Measurements from ENCODE around the gene LRRK1.

The LRRK1 gene

DNA sequence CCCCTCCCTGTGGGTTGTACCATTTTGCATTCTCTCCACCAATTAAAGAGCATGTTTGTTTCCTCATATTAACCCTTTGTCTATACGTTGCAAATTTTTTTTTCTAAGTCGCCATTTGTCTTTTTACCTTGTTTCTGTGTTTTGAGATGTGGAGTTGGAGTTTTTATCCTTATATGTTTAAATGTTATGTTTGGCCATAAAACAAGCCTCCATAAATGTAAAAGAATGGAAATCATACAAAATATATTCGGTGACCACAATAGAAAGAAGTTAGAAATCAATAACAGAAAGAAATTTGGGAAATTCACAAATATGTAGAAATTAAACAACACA lies 29.2 kb downstream of the LRRK1 start:
- TF ChIP-seq, protein P1, sequence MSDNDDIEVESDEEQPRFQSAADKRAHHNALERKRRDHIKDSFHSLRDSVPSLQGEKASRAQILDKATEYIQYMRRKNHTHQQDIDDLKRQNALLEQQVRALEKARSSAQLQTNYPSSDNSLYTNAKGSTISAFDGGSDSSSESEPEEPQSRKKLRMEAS (IDR thresholded peaks at IDR 0.05), result no peak
- TF ChIP-seq CREB1 (IDR thresholded peaks at IDR 0.05; ENCODE audit: low read depth) (no peak), TCF12 (IDR thresholded peaks at IDR 0.05; ENCODE audit: low read depth) (no peak), NFIC (IDR thresholded peaks at IDR 0.05) (no peak)

DNA sequence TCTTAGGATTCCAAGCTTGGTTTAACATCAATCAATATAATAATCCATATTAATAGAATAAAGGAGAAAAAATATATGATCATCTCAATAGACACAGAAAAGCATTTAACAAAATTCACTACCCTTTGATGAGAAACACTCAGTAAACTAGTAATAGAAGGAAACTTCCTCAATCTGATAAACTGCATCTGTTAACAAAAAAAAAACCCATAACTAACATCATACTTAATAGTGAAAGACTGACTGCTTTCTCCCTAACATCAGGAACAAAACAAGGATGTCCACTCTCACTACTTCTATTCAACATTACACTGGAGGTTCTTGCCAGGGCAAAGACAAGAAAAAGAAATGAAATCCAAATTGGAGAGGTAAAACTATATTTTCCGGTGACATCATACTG lies 30.5 kb downstream of the LRRK1 start:
- no peak for TF ChIP-seq TAF1 (IDR thresholded peaks at IDR 0.05; ENCODE audit: low read depth)

DNA sequence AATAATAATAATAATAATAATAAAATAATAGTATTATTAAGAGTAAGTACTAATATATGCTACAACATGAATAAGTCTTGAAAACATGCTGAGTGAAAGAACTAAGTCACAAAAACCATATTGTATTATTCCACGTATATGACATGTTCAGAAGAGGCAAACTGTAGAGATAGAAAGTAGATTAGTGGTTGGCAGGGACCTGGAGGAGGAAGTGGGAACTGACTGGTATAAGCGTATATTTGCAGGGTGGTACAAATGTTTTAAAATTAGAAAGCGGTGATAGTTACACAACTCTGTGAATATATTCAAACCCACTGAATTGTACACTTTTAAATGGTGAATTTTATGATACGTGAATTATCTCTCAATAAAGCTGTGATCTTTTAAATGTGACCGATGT lies 32.8 kb downstream of the LRRK1 start:
- TF ChIP-seq, protein P2, sequence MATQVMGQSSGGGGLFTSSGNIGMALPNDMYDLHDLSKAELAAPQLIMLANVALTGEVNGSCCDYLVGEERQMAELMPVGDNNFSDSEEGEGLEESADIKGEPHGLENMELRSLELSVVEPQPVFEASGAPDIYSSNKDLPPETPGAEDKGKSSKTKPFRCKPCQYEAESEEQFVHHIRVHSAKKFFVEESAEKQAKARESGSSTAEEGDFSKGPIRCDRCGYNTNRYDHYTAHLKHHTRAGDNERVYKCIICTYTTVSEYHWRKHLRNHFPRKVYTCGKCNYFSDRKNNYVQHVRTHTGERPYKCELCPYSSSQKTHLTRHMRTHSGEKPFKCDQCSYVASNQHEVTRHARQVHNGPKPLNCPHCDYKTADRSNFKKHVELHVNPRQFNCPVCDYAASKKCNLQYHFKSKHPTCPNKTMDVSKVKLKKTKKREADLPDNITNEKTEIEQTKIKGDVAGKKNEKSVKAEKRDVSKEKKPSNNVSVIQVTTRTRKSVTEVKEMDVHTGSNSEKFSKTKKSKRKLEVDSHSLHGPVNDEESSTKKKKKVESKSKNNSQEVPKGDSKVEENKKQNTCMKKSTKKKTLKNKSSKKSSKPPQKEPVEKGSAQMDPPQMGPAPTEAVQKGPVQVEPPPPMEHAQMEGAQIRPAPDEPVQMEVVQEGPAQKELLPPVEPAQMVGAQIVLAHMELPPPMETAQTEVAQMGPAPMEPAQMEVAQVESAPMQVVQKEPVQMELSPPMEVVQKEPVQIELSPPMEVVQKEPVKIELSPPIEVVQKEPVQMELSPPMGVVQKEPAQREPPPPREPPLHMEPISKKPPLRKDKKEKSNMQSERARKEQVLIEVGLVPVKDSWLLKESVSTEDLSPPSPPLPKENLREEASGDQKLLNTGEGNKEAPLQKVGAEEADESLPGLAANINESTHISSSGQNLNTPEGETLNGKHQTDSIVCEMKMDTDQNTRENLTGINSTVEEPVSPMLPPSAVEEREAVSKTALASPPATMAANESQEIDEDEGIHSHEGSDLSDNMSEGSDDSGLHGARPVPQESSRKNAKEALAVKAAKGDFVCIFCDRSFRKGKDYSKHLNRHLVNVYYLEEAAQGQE (IDR thresholded peaks at IDR 0.05; ENCODE audit: low read depth), result no peak
- TF ChIP-seq CREB1 (IDR thresholded peaks at IDR 0.05; ENCODE audit: low read depth) (no peak), EP300 (IDR thresholded peaks at IDR 0.05; ENCODE audit: borderline replicate concordance) (no peak), FOXM1 (IDR thresholded peaks at IDR 0.05; ENCODE audit: borderline replicate concordance, low read depth) (no peak), TCF12 (IDR thresholded peaks at IDR 0.05; ENCODE audit: low read depth) (no peak), TAF1 (IDR thresholded peaks at IDR 0.05; ENCODE audit: low read depth) (no peak), ZBTB7A (IDR thresholded peaks at IDR 0.05; ENCODE audit: low read depth) (no peak), YY1 (IDR thresholded peaks at IDR 0.05; ENCODE audit: low read depth) (no peak), CEBPB (IDR thresholded peaks at IDR 0.05) (no peak), RAD21 (IDR thresholded peaks at IDR 0.05; ENCODE audit: low read depth) (no peak), TEAD4 (IDR thresholded peaks at IDR 0.05) (no peak)

DNA sequence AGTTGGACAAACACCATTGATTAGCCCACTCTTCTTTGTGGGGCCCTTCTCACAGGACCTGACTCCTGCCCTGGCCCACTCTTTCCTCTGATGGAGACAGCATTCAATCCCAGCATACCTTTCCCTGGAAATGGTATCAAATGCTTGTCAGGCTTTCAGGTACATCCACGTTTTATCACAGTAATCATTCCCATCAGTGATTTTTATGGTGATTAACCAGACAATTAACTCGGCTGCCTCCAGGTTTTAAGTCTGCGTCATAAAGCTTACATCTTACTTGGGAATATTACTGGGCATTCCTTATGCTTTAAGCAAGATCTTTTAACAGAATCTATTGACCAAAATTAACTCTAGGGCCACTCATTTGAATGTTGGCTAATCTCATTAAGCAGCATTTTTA lies 33.4 kb downstream of the LRRK1 start:
- TF ChIP-seq NFIC (IDR thresholded peaks at IDR 0.05) (no peak), TEAD4 (IDR thresholded peaks at IDR 0.05) (no peak), FOXM1 (IDR thresholded peaks at IDR 0.05; ENCODE audit: borderline replicate concordance, low read depth) (no peak), ZBTB7A (IDR thresholded peaks at IDR 0.05; ENCODE audit: low read depth) (no peak), EP300 (IDR thresholded peaks at IDR 0.05; ENCODE audit: borderline replicate concordance) (no peak), CEBPB (IDR thresholded peaks at IDR 0.05) (no peak), RAD21 (IDR thresholded peaks at IDR 0.05; ENCODE audit: low read depth) (no peak), EGR1 (IDR thresholded peaks at IDR 0.05) (no peak), YY1 (IDR thresholded peaks at IDR 0.05; ENCODE audit: low read depth) (no peak)
- TF ChIP-seq, protein P2 (IDR thresholded peaks at IDR 0.05; ENCODE audit: low read depth), result no peak
- TF ChIP-seq, protein P1 (IDR thresholded peaks at IDR 0.05), result no peak
- TF ChIP-seq, protein P3, sequence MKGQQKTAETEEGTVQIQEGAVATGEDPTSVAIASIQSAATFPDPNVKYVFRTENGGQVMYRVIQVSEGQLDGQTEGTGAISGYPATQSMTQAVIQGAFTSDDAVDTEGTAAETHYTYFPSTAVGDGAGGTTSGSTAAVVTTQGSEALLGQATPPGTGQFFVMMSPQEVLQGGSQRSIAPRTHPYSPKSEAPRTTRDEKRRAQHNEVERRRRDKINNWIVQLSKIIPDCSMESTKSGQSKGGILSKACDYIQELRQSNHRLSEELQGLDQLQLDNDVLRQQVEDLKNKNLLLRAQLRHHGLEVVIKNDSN (IDR thresholded peaks at IDR 0.05), result no peak

DNA sequence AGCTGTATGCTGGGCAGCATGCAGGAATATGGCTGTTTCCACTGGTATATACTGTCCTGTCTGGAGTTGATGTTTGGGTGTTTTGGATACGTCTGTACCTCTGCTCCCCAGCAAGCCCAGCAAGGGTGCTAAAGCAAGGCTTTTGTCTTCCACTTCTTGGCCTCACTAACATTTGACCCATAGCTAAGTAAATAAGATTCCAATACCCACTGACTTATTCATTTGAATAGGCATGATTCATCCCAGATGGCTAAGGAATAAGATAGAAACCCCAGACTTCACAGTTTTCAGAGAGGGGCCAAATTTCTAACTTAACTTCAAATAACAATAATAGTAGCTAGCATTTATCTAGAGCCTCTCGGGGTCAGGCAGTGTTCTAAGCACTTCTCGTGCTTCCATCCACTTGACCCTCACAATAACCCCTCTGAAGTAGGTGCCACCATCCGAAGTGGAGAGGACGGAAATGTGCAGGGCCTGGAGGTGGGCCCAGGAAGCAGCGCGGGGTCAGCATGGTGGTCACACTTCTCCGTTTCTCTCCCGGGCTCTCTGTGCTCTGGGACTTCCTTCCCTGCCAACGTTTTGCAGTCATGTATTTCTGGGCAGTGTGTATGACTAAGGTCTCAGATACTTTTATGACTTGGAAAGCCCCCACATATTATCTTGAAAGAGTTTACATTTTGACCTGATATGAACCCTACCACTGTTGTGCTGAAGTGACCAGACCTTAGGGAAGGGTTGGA lies 39.3 kb downstream of the LRRK1 start:
- TF ChIP-seq EGR1 (IDR thresholded peaks at IDR 0.05), result no peak
- TF ChIP-seq TAF1 (IDR thresholded peaks at IDR 0.05; ENCODE audit: low read depth), result no peak
- TF ChIP-seq TCF12 (IDR thresholded peaks at IDR 0.05; ENCODE audit: low read depth), result no peak
- TF ChIP-seq, protein P1 (IDR thresholded peaks at IDR 0.05), result no peak
- TF ChIP-seq RAD21 (IDR thresholded peaks at IDR 0.05; ENCODE audit: low read depth), result no peak
- TF ChIP-seq EP300 (IDR thresholded peaks at IDR 0.05; ENCODE audit: borderline replicate concordance), result no peak

DNA sequence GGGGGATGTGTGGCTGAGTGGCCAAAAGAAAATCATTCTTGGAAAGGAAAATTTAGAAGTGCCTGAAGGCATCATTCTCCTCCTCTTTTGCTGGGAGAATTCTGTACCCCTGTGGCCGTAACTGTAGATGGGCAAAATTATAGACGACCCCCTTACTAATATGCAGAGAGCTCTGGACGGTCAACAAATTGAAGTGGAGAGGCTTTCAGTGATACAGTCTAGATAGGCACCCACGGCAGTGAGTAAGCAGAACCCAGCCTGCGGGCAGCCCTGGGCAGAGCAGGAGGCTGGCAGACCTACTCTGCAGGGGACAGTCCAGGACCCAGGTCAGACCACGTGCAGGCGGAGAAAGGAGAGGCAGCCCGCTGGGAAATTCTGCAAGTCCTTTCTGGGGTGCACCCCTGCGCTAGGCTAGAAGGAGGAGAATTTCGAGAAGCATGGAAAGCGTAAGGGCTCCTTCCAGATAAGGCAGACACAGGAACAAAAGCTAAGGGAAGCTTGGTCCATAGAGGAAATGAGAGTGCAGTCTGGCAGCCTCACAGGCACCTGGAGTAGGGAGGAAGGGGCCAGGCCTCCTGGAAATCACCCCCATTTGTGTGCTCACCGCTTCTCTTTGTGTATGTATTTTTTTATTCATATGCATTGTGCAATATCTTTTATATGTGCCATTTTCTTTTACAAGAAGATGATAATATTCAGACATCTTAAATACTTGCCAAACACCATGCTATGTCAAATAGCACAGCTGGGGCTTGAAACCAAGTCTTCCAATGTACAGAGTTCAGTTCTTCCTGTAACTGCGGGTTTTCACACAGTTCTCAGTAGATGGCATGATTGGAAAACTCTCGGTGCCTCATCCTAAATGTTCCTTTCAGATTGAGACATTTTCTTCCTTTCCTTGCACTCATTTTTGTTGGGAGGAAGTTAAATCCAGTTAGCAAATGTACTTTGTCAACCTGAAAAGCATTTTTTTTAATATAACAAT lies 40.2 kb downstream of the LRRK1 start:
- TF ChIP-seq EGR1 (IDR thresholded peaks at IDR 0.05), result no peak
- TF ChIP-seq, protein P3 (IDR thresholded peaks at IDR 0.05), result no peak
- no peak for TF ChIP-seq ZBTB7A (IDR thresholded peaks at IDR 0.05; ENCODE audit: low read depth)
- no peak for TF ChIP-seq CREB1 (IDR thresholded peaks at IDR 0.05; ENCODE audit: low read depth)
- no peak for TF ChIP-seq FOXM1 (IDR thresholded peaks at IDR 0.05; ENCODE audit: borderline replicate concordance, low read depth)
- TF ChIP-seq NFIC (IDR thresholded peaks at IDR 0.05), result no peak
- TF ChIP-seq TCF12 (IDR thresholded peaks at IDR 0.05; ENCODE audit: low read depth), result no peak
- no peak for TF ChIP-seq TEAD4 (IDR thresholded peaks at IDR 0.05)
- TF ChIP-seq, protein P1 (IDR thresholded peaks at IDR 0.05), result no peak
- TF ChIP-seq CEBPB (IDR thresholded peaks at IDR 0.05), result no peak
- TF ChIP-seq RAD21 (IDR thresholded peaks at IDR 0.05; ENCODE audit: low read depth), result no peak
